ENCODE measurements around the gene SLC13A3.

DNA sequence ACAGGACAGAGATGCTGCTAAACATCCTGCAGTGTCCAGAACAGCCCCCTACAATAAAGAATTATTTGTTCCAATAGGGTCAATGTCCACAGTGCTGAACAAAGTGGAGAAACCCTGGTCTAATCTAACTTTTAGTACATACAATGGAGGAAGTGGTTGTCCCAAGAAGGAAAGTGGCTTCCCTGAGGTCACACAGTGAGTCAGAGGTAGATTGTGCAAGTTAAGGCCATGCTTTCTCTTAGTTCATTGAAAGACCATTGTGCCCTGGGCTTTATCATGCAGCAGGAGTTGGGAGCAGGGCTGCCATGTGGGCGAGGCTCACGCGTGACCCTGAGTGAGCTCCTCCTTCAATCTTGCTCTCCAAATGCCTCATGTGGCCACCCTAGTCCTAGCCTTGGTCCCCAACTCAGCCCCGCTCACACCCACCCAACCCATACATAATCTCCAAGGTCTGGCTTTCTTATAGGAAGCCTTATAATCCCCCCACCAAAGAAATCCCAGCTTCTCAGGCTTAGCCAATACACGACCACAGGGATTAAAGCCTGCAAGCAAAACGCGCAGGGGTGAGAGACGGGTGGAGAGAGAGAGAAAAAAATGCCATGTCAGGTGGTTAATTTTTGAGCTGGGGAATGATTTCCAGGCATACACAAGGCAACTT, 19.9 kb downstream of the SLC13A3 start:
- TF ChIP-seq, protein P1, sequence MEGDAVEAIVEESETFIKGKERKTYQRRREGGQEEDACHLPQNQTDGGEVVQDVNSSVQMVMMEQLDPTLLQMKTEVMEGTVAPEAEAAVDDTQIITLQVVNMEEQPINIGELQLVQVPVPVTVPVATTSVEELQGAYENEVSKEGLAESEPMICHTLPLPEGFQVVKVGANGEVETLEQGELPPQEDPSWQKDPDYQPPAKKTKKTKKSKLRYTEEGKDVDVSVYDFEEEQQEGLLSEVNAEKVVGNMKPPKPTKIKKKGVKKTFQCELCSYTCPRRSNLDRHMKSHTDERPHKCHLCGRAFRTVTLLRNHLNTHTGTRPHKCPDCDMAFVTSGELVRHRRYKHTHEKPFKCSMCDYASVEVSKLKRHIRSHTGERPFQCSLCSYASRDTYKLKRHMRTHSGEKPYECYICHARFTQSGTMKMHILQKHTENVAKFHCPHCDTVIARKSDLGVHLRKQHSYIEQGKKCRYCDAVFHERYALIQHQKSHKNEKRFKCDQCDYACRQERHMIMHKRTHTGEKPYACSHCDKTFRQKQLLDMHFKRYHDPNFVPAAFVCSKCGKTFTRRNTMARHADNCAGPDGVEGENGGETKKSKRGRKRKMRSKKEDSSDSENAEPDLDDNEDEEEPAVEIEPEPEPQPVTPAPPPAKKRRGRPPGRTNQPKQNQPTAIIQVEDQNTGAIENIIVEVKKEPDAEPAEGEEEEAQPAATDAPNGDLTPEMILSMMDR (IDR thresholded peaks at IDR 0.05), result no peak
- no peak for TF ChIP-seq POLR2AphosphoS5 (IDR thresholded peaks at IDR 0.05)
